ENCODE data around the gene HNF4A.

GRCh38 chr20:44415833-44416715 is 60.6 kb downstream of the HNF4A start:
- no peak for TF ChIP-seq CTCF (IDR thresholded peaks at IDR 0.05; ENCODE audit: low read depth, low read length)
- TF ChIP-seq EZH2phosphoT487 (IDR thresholded peaks at IDR 0.05; ENCODE audit: low read depth) = no peak
